Activated CD4-positive, alpha-beta T cell treated with anti-CD3 and anti-CD28 coated beads for 1 hour (primary cell): ENCODE results near the gene NHLRC4.

ENCODE experiments used
- DNase-seq: peaks from one replicate; pipeline ENCODE4 v3.0.0-alpha.2; 2020

Gene NHLRC4

DNA sequence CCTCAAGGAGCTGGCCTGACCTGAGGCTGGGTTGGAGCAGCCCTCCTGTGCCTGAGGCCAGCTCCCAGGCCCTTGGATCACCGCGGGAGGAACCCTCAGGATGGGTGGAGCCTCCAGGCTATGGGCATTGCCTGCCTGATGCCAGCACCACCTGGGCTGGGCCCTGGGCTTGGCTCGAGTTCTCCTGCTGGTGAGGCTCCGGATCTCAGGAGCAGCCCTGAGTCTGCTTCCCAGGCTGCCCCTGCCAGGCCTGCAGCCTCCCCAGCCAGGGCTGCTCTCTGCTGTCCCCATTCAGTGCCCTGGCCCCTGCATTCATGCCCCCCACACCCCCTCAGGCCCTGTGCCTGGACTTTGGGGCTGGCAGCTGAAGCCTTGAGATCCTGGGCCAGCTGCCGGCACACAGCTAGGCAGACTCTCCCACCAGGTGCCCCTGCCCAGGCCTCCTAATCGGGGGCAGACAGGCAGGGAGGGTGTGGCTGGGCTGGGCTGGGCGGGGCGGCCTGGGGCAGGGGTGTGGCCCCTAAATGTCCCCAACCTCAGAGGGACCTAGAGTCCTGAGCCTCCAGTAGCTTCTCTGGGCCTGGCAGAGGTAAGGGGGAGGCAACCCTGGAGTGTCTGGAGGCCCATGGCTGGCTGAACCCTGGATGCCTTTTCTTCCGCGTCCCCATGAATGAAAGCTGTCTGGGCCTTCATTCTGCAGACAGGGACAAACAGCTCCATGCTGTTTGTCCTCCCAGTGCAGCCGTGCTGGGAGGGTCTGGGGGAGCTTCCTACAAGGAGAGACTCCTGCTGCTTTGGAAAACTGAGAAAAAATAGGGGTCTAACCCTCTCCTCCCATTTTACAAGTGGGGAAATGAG lies 1.8 kb downstream of the NHLRC4 start:
- no peak for DNase-seq

DNA sequence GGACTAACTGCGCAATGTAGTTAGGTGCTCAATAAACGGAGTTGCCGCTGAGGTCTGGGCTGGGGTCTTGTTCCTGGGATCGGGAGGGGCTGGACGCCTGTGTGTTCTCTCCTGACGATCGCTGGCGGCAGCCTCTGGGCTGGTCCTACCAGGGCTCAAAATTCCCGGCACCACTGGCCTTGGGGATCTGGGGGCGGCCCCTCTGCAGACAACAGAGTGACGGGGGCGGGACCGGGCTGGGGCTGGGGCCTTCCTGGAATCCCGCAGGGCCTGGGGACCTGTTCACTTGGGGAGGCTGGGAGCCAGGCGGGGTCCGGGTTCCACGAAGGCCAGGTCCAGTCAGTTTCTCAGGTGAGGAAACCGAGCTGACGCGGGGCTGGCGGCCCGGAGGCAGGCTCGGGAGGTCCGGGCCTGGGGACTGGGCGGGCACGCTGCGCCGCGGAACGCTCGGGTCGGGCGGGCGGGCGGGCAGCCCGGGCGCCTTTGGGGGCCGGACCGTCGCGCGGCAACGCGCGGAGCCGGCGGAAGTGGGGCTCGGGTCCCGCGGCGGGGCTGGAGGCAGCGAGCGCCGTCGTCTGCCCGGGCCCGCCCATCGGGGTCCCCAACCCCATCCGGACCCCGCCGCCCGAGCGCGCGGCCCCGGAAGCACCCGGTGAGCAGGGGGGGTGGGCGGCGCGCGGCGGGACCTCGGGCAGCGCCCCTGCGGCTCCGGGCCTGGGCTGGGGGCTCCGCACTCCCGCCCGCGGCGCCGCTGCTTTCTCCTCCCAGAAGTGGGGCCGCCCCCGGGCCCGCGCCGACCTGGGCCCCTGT lies 2.8 kb downstream of the NHLRC4 start, which contains the start of gene PIGQ:
Gene PIGQ (plus strand): TSS at position 524 of the 810 bp plus-strand sequence. CDS start 4,107 bp downstream, outside the sequence.
- DNase-seq = peak; percentile 55

DNA sequence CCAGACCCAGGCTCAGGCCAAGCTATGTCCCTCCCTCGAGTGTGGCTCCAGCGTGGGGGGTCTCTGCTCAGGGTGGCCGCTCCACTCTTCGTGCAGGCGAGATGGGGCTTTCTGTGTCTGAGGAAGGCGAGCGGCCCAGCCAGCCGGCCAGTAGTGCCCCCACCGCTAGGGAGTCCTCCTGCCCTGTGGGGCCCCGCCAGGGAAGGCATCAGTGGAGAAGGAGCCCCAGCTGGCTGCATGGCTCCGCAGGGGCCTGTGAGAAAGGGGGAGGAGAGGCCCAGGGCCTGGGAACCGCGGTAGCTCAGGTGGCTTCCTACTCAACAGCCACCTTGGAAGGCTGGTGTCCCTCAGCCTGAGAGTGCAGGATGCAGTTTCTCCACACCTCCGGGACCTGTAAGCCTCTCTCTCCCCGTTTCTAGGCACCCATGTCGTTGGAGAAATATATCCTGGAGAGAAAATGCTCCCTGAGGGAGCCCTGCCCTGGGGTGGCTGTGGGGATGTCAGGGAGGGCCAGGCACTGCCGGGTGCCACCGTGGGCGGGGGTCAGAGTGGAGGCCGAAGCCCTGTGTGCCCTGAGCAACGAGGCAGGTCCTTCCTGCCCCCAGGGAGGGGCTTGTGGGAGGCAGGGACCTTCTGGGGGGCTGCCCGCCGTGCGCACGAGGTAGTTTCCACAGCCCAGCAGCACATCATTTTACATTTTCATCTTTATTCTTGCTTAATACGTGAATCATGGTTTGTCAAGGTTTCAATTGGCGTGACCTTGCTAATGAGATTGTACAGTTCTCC lies 6.3 kb downstream of the NHLRC4 start:
- no peak for DNase-seq

DNA sequence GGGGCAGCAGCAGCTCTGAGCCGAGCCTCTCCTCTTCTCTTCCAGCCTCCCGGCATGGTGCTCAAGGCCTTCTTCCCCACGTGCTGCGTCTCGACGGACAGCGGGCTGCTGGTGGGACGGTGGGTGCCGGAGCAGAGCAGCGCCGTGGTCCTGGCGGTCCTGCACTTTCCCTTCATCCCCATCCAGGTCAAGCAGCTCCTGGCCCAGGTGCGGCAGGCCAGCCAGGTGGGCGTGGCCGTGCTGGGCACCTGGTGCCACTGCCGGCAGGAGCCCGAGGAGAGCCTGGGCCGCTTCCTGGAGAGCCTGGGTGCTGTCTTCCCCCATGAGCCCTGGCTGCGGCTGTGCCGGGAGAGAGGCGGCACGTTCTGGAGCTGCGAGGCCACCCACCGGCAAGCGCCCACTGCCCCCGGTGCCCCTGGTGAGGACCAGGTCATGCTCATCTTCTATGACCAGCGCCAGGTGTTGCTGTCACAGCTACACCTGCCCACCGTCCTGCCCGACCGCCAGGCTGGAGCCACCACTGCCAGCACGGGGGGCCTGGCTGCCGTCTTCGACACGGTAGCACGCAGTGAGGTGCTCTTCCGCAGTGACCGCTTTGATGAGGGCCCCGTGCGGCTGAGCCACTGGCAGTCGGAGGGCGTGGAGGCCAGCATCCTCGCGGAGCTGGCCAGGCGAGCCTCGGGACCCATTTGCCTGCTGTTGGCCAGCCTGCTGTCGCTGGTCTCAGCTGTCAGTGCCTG lies 7.4 kb downstream of the NHLRC4 start:
- no peak for DNase-seq

DNA sequence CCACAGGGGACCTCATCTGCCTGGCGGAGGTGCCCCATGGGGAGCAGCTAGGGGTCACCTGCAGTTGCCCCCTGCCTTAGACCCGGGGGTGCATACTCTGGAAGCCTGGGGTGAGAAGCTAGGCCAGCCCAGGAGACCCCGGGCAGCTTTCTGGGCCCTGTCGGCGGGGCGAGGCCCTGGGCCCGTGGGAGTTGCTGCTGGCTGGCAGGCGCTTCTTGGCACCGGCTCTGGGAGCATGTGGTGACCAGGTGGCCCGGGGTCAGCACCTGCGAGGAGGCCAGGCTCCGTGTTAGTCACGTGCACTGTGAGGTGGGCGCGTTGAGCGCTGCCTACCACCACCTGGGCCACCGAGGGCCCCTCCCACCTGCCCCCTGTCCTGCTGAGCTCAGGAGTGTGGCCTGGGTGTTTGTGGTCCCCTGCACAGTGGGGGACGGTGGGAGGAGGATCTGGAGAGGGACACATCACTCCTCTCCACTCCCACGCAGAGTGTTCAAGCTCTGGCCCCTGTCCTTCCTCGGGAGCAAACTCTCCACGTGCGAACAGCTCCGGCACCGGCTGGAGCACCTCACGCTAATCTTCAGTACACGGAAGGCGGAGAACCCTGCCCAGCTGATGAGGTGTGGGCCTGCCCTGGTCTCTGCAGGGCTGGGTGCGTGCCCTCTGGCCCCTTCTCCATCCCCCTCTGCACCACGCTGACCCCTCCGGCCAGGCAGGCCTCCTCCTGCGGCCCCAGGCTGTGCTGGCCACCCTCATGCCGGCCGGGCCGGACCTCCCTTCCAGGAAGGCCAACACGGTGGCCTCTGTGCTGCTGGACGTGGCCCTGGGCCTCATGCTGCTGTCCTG lies 8.8 kb downstream of the NHLRC4 start:
- no peak for DNase-seq

DNA sequence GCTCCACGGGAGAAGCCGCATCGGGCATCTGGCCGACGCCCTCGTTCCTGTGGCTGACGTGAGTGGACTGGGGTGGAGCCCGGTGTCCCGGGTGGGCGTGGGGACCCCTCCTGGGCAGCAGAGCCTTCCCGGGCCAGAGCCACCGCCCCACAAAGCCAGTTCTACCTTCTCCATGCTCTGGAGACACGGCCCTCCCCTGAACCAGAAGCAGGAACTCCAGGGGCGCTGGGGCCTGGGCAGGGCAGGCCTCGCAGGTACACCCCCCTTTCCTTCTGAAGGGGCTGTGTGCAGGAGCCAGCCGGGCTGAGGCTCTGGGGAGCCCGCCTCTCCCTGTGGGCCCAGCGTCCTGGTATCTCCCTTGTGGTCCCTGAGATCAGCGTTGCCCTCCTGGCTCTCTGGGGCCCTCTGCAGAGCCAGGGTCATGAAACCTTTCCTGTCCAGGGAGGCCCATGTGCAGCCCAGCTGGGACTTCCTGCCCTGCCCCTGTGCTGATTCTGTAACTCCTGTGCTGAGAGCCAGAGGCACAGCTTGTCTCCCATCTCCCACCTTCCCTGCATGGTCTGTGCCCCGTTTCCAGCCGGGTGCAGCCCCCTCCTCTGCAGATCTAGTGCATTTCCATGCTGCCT lies 9.5 kb downstream of the NHLRC4 start:
- no peak for DNase-seq

DNA sequence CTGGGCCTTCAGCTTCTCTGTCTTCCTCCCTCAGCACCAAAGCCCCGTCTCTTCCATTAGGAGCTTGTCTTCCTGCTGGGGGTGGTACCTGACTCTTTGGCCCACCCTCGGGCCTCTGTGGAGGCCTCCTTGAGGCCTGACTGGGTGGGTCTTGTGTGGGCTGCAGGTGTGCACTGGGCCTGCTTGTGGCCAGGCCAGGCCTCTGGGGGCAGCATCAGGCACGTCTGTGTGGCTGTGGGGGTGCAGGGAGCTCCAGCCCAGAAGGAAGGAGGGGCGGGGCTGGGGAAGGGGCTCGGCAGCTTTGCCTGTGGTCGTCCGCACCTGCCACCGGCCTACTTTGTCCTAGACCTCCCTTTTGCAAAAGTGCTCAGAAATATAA lies 10.0 kb downstream of the NHLRC4 start:
- DNase-seq = no peak

DNA sequence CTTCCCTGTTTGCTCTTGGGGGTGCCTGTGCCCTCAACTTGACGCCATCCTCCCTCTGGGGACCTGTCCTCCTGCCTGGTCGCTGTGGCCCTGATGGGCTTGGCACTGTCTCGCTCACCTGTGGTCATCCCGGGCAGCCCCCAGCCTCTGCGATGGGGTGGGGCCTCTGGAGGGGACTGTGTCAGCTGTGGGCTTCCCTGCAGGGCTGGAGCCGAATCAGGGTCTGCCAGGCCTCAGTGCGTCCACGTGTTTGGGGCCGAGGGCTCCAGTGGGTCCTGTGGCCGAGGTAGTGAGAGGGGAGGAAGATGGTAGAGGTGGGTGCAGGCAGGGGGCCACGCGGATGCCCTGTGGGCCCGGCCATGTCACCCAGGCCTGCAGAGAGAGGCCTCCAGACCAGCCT lies 11.0 kb downstream of the NHLRC4 start:
- no peak for DNase-seq

DNA sequence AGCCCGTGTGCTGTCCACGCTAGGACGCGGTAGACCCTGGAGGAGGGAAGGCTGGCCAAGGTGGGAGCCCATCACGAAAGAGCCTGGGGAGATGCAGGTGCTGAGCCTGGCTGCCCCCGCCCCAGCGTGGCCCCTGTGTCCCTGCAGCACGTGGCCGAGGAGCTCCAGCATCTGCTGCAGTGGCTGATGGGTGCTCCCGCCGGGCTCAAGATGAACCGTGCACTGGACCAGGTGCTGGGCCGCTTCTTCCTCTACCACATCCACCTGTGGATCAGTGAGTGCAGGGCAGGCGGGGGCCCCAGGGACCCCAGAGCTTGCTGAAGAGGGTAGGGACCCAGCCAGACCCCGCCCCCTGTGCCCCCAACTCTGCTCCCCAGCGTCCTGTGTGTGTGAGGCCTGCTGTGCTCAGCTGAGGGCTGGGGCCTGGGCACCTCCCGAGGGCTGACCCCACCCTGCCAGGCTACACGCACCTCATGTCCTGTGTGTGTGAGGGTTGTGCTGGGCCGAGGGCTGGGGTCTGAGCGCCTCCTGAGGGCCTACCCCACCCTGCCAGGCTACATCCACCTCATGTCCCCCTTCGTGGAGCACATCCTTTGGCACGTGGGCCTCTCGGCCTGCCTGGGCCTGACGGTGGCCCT lies 11.5 kb downstream of the NHLRC4 start:
- DNase-seq = no peak

DNA sequence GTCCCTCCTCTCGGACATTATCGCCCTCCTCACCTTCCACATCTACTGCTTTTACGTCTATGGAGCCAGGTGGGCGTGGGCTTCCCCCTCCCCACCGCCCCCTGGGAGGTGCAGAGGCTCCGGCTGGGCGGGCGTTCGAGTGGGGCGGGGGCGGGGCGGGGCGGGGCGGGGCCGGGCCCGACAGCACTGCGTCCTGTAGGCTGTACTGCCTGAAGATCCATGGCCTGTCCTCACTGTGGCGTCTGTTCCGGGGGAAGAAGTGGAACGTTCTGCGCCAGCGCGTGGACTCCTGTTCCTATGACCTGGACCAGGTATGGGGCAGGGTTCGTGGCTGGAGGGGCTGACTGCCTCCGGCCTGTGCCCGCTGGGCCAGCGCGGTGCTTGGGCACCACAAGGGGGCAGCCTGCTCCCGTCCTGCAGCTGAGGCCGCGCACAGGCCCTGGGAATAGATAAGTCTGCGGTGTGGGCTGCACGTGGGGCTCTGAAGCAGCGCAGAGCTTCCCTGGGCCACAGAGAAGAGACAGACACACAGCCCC lies 12.1 kb downstream of the NHLRC4 start:
- DNase-seq = peak; percentile 47

DNA sequence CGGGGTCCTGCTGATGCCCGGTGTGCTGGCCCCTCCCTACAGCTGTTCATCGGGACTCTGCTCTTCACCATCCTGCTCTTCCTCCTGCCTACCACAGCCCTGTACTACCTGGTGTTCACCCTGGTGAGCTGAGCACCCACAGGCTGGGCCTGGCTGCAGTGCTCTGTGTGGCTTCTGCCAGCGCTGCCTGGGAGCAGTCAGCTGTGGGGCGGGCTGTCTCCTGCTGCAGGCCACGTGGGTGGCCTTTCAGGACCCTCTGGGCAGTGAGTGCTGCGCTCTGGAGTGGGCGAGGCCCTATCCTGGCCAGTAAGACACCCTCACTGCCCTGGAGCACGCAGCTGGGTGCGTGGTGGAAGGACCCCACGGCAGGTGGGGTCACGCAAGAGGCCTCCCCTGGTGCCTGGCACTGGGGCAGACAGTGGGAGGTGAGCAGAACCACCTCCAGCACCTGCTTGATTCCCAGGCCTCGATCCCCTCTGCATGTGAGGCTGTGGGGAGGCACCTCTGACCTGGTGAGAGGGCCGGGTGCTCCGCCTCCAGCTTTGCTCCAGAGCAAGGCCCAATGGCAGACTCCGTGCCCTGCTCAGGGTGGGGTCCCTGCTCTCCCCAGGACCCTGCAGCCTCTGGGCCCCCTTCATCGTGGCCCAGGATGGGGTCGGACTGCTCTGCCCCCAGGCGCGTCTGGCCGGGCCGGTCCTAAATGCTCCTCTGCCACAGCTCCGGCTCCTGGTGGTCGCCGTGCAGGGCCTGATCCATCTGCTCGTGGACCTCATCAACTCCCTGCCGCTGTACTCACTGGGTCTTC lies 13.5 kb downstream of the NHLRC4 start:
- no peak for DNase-seq

DNA sequence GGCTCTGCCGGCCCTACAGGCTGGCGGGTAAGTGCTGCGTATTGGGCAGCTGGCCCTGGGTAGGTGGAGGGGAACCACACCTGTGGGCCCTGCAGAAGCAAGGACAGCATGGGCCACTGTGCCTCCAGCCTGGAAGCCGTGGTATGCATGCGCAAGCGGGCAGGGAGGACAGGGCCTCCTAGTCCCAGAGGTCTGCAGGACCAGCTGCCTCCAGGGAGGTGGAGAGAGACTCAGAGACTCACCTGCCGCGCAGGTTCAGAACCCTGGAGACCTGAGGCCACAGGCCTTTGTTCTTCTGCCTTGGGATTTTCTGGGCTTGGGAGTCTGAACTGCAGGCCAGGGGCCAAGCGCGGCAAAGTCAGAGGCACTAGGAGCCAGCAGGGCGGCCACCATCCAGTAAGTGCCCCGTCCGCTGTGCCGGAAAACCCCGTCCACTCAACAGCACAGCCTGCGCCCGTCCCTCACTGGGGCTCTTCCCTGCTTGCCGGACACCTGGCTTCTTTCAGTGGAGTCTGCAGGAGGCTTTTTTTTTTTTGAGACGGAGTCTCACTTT lies 14.2 kb downstream of the NHLRC4 start:
- no peak for DNase-seq

DNA sequence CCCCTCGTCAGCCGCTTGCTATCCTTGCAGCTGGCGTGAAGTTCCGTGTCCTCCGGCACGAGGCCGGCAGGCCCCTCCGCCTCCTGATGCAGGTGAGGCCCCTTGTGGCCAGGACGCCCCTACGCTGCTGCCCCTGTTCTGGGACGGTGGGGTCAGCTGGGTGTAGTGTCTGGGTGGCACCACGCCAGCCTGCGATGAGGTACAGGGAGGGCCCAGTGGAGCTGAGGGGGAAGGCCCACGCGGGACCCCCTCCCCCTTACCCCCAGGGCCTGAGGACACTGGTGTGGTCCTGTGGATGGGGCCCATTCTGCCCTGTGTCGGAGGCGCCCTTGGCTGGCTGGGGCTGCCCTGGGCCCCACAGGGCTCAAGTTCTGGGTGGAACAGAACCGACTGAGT lies 15.4 kb downstream of the NHLRC4 start:
- no peak for DNase-seq

DNA sequence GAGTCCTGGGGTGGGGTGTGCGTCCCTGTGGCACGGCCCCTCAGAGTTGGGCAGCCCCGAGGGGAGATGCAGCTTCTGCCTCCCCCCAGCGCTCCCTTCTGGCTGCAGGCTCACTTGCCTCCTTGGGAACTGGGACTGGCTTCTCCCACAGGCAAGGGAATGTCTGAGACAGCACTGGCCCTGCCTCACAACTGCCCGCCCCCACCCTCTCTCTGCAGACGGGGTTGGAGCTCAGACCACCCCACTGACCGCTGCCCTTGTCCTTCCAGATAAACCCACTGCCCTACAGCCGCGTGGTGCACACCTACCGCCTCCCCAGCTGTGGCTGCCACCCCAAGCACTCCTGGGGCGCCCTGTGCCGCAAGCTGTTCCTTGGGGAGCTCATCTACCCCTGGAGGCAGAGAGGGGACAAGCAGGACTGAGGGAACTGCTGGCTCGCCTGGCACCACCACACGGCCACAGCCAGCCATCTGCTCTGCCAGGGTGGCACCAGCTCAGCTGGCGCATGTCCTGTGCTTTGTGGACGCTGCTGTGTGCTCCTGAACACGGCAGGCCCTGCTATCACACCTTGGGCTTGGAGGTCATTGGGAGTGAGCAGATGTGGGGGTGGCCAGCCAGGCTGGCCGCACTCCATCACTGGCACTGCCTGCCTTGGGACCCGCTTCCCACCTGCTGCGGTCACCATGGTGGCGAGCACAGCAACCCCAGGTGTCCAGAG lies 16.0 kb downstream of the NHLRC4 start:
- DNase-seq = no peak

DNA sequence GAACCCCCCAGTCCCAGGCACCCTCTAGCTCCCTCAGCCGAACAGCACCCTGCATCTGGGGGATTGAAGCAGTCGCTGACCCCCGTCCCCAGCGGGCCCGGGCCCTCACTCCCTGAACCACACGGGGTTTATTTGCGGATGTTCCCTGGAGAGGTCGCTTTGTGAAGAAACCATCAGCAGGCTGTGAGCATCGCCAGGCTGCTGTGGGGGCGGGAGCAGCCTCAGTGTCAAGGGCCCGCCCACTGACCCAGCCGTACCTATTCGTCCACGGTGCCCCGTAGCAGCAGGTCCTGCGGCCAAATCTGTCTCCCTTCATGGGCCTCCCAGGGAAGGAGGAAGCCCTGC lies 16.6 kb downstream of the NHLRC4 start:
- DNase-seq = no peak

DNA sequence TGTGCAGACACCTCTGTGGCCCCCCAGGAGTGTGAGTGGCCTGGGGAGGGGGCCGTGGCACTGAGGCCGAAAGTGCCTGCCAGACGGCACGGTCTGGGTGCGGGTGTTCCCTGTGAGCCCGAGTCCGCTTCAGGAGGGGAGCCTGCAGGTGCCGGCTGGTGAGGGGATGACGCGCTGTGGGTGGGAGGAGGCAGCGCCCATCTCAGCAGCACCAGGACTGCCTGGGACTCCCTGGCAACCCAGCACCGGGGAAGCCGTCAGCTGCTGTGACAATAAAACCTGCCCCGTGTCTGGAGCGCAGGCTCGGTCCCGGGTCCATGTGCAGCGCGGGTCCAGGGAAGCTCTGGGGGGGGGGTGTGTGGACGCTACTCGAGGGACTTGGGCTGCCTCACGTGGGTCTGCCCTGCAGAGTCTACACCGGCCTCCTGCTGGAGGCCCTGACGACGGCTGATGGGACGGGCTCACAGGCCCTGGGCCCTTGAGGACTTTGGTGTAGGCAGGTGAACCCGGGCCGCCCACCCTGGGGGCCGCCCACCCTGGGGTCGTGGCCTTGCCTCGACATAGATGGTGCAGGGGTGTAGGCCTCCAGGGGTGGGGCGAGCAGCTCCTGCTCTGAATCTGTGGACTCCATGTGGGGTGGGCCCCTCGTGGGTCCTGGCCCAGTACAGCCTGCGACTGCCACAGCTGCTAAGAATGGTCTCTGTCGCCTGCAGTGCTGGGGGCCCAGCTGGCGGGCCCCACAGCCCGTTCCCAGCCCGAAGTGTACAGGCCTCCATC lies 17.2 kb downstream of the NHLRC4 start:
- DNase-seq = no peak

DNA sequence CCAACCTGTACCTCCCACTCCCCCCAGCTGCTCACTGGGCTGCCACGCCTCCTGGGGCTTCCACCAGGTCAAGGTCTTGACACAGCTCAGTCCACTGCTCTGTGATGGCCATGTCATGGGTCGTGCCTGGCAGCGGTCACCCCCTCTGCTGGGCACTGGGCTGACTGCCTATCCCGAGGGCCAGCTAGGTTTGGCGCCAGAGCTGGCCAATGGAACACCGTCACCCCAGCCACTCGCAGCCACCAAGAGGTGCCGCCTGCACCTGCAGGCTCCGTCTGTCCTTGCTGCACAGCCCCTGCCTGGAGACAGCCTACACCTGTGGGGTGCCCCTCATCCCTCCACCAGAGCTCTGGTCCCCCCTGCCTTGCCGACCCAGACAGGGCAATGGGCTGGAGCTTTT lies 18.5 kb downstream of the NHLRC4 start:
- no peak for DNase-seq
